G401 (cell line): ENCODE results near the gene DZANK1. TPM values are rescaled to one million over a fixed set of nuclear protein-coding genes. Genes with fewer than 3 reads are reported as not detected.
"Not testable (repeated sequence)": the region's sequence is repeated elsewhere in the genome, so short reads cannot be mapped to it uniquely, and the experiment has no call there.

Experiments used
- DNase-seq: peaks from one replicate; pipeline ENCODE4 v3.0.0-alpha.2; 2015; ENCODE audit warnings: low spot score
- in situ Hi-C: cut with HindIII; loops from 2 replicates; pipeline ENCODE4 v1.10.0; 2016; ENCODE audit warnings: low sequenced_read_pairs, mixed read lengths
- total RNA-seq: library from RNA; depleted of rRNA; stranded (reverse); fragments of >200 nt; shearing (Covaris generic); gene quantifications from 2 replicates; pipeline ENCODE4 v1.2.3, GENCODE V29; 2014

Gene DZANK1
- total RNA-seq, 1 experiment from 2014 or later = 3.6 TPM

GRCh38 chr20:18456600-18456999 lies 10.2 kb downstream of the DZANK1 start:
- no peak for DNase-seq
- in situ Hi-C loops = no loop called here

DNA sequence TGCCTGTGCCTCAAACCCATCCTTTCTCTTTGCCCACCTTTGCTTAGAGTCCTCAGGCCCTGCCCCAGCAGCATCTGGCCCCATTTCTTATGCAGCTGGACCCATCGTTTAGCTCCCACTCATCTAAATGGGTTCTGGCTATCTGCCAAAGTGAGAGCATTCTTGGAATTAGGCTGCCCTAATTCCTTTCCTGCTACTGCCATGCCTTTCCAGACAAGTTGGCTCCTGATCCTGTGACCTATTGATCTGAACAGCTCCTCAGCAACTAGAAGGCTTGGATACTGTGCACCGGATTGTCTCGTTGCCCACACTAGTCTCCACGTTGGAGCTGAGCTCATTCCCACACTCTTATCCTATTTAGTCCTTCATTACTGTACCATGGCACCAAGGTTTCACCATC lies 22.9 kb downstream of the DZANK1 start:
- in situ Hi-C loops = no loop called here
- no peak for DNase-seq

GRCh38 chr20:18440403-18440802 lies 26.4 kb downstream of the DZANK1 start:
- in situ Hi-C loops = no loop called here

DNA sequence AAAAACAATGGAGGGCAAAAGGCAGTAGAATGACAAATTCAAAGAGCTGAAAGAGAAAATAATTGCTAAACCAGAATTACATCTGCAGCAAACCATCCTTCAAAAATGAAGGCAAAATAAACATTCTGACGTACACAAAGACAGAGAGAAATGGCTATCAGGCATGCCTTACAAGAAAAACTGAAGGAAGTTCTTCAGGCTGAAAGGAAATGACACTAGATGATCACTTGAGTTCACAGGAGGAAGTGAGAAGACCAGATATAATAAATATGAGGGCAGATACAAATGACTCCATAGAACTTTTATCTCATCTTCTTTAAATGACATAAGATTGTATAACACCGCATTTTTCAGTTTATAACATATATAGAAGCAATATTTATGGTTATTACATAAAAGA lies 30.0 kb downstream of the DZANK1 start:
- in situ Hi-C loops = no loop called here
- no peak for DNase-seq

More at GRCh38 chr20:18440403-18440802, 26.4 kb downstream of the DZANK1 start:
- DNase-seq = no peak

DNA sequence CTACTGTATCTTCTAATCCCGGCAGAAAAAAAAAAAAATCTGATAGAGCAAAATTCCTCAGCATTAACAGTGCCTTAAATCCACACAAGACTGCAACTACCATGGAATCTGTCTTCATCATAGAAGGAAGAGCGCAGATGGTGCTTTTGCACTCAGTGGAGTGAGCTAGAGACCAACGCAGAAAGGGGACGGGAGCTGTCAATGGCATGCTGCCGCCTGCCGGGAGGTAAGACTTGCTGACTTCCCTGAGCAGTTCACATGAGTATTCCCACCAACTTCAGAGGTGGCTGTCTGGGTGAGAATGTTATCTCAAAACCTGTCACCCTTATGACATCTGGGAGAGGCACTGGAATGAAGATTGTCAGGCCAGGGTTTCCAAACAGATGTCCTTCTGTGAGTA lies 35.6 kb downstream of the DZANK1 start:
- in situ Hi-C loops = no loop called here
- no peak for DNase-seq

DNA sequence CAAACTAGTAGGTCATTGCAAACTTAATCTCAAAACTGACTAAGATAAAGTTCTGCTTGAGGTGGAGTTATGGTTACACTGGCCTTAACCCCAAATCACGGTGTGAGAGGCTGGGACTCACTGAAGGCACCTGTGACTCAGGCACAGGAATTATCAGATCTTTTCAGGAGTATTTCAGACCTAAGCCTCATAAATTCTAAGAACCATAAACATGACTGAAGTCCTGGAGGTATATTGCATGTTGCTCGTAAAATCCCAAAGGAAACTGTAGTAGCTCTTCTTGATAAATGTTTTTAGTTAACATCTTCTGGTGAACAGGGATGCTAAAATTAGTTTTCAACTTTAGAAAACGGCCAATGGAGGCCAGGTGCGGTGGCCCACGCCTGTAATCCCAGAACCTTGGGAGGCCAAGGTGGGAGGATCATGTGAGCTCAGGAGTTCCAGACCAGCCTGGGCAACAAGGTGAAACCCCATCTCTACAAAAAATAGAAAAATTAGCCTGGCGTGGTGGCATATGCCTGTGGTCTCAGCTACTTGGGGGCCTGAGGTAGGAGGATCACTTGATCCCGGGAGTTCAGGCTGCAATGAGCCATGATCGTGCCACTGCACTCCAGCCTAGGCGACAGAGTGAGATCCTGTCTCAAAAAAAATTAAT lies 36.5 kb downstream of the DZANK1 start:
- in situ Hi-C loops = no loop called here
- no peak for DNase-seq

- DNase-seq = no peak
- in situ Hi-C loops = no loop called here
Observed at GRCh38 chr20:18428490-18429173, 38.2 kb downstream of the DZANK1 start.

DNA sequence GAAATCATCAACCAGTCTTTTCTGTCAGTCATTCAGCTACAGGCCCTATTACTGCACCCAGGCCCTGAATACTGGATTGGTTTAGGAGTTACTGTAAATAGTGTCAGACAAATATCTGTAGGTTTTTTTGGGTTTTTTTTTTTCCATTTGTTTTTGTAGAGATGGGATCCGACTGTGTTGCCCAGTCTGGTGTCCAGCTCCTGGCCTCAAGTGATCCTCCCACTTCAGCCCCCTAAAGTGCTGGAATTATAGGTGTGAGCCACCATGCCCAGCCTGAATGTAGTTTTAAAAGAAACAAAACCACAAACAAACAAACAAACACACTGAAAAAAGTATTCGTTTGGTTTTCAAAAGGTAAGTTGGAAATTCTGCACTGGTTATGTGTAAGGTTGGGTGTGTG lies 39.6 kb downstream of the DZANK1 start:
- in situ Hi-C loops = no loop called here
- DNase-seq = no peak

- no peak for DNase-seq
- in situ Hi-C loops = no loop called here
Observed at GRCh38 chr20:18421608-18422007, 45.2 kb downstream of the DZANK1 start.

GRCh38 chr20:18416486-18416885 lies 50.3 kb downstream of the DZANK1 start:
- DNase-seq = no peak
- in situ Hi-C loops = no loop called here

GRCh38 chr20:18414140-18414539 lies 52.7 kb downstream of the DZANK1 start:
- in situ Hi-C loops = no loop called here

GRCh38 chr20:18412221-18412901 lies 54.5 kb downstream of the DZANK1 start:
- in situ Hi-C loops = no loop called here

More at GRCh38 chr20:18414140-18414539, 52.7 kb downstream of the DZANK1 start:
- DNase-seq = no peak

GRCh38 chr20:18405826-18406225 lies 61.0 kb downstream of the DZANK1 start:
- in situ Hi-C loops = no loop called here
- no peak for DNase-seq

More at GRCh38 chr20:18412221-18412901, 54.5 kb downstream of the DZANK1 start:
- DNase-seq = no peak

GRCh38 chr20:18404172-18404571 lies 62.7 kb downstream of the DZANK1 start:
- no peak for DNase-seq
- in situ Hi-C loops = no loop called here

DNA sequence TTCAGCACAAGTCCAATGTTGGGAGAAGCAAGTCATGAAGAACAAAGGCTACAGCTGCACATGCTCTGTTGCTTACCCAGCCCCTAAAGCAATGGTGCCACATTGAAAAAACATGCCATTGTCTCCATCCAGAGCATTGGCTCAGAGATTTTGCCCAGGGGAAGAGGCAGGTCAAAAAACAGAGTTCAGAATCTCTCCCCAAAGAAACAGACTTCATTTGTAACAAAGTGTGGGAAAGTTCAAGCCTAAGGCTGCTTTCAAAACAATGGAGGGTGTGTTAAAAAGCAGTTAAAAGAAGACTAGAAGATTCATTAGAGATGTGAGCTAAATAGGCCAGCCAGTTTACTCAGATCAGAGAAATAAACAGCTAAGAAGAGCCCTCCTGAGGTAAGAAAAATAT lies 63.6 kb downstream of the DZANK1 start:
- no peak for DNase-seq
- in situ Hi-C loops = no loop called here

DNA sequence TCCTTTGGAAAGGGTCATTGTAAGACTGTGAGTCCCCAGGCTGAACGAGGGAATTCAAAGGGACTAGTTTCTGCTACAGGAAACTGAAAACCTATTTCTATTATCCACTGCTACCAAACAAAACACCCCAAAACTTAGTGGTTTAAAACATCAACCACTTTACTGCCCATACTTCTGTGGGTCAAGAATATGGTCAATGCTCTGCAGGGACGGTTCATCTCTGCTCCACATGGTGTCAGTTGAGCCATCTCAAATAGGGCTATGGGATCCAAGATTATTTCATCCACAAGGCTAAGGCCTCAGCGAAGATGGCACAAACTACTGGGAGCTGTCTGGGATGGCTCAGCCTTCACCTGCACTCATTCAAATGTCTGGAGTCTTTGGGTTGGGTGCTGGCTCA lies 65.5 kb downstream of the DZANK1 start:
- in situ Hi-C loops = no loop called here
- DNase-seq = no peak

DNA sequence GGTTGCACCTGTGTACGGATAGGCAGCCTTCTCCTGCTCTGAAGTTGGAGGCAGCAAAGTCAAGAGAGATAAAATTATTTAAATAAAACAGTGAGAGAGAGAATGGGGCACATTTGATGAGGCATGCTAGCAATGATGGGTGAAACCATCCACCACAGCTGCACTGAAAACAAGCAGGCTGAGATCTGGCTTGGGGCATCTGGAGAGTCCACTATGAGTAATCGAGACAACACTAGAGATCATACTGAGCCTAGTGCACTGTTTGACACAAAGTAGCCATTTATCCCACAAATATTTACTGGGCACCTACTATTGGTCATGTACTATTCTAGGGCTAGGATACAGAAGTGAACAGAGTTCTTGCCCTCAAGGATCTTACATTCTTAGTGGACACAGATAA lies 66.4 kb downstream of the DZANK1 start:
- in situ Hi-C loops = no loop called here
- DNase-seq = no peak

DNA sequence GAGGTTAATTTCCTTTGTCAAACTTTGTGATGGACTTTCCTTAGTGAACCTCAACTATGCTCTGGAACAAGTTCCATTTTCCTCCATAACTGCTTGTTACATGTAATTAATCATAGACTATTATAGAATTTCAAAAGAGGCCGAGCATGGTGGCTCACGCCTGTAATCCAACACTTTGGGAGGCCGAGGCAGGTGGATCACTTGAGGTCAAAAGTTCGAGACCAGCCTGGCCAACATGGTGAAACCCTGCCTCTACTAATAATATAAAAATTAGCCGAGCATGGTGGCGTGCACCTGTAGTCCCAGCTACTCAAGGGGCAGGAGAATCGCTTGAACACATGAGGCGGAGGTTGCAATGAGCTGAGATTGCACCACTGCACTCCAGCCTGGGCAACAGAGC lies 68.1 kb downstream of the DZANK1 start:
- in situ Hi-C loops, DNase-seq: not testable (repeated sequence)

- in situ Hi-C loops = no loop called here
- no peak for DNase-seq
Observed at GRCh38 chr20:18397030-18397429, 69.8 kb downstream of the DZANK1 start.

DNA sequence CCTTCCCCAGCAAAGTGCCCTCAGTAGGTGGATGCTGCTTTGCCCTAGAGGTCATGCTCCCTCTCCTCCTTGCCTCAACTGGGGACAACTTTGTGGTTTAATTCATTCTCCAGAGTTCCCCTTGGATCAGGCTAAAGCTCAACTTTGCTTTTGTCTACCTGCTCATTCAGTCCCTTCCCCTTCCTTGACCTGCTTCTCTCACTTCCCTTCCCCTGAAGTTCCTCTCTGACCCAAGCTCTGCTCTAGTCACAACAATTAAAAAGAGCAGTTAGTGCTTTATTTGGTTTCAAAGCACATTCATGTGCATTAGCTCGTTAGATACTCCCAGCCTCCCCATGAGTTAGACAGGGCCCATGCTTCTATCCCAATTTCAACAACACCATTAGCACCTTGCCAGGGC lies 71.3 kb downstream of the DZANK1 start:
- DNase-seq = no peak
- in situ Hi-C loops = no loop called here
